GM19438 (cell line): ENCODE results near the gene KRT84.

Experiments used
- ATAC-seq: cut with Tn5 transposase; IDR thresholded peaks from one replicate; pipeline ENCODE4 v1.9.1; 2021; ENCODE audit warnings: low read depth; ENCODE audit not compliant: unreplicated experiment

Gene KRT84

DNA sequence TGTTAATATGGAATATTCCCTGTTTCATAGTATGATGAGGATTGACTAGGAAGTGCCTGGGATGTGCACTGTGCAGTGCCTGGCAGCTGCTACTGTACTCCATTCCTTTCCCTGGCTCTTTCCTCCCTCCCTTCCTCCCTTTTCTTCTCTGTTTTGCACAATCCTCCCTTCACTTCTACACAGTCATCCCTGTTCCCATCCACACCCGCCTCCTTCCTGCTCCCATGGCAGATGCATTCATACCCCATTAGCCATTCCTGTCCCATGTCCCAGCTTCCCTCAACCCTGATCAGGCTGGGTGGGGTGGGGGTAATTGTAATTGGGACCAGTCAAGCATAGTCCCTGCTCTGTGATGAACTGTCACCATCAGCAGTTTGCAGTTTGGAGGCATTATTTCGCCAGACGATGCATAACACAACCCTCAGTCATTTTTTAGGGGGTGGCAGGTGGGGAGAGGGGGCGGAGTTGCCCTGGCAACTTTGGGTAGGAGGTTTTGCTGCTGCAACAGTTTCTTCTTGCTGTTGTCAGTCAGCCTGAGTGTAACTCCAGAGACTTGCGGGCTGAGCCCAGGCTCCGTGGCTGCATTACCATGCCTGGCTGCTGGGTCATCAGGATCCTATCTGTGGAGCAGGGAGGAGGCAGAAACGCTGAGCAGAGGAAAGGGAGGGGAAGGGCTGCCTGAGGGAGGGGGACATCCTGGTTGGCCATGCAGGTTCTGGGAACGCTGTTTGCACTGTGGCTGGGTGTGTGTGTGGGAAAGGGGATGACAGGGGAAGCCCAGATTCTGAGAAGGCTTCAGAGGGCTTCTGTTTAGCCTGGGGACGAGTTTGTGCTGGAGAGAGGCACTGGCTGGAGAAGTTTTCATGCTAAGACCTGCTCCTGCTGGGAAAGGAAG is 4.1 kb upstream of the KRT84 start:
- no peak for ATAC-seq

DNA sequence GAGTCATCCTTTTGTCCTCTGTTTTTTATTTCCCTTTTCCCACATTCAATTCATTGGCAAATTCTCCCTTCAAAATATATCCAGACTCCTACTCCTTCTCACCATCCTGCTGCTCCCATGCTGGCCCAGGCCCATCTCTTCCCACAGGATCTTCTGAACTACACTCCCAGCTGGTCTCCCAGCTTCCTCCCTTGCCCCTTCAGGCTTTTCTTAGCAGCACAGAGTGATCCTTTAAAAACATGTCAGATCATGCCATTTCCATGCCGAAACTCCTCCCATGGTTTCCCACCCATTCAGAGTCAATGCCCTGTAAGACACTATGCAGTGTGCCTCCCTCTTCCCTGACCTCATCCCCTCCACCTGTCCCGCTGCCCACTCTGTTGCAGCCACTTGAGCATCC is 2.4 kb upstream of the KRT84 start:
- no peak for ATAC-seq

- no peak for ATAC-seq
These were observed 2.1 kb downstream of the KRT84 start for GRCh38 chr12:52383331-52383730.

GRCh38 chr12:52382854-52383253 is 2.6 kb downstream of the KRT84 start:
- no peak for ATAC-seq

- ATAC-seq, result no peak
These were observed 4.2 kb downstream of the KRT84 start for GRCh38 chr12:52381206-52381605.

GRCh38 chr12:52380271-52380694 is 5.2 kb downstream of the KRT84 start:
- no peak for ATAC-seq

- no peak for ATAC-seq
These were observed 5.9 kb downstream of the KRT84 start for GRCh38 chr12:52379536-52379935.

DNA sequence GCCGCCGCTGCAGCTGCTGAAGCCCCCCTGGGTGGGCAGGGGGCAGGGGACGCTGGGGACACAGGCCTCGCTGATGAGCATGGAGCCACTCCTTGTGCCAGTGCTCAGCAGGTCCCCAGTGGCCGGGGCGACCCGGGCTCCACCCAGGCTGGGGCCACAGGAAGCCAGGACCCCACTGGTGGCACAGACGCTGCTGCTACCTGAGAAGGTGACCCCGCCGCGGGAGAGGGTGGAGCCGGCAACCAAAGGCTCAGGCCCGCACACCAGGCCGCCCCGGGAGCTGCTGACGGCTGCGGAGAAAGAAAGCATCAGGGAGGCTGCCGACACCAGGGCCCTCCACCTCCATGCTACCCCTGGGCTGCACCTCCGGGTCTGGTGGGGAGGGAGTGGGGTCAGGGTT is 7.4 kb downstream of the KRT84 start:
- no peak for ATAC-seq

- ATAC-seq, result no peak
These were observed 8.2 kb downstream of the KRT84 start for GRCh38 chr12:52377266-52377665.

- no peak for ATAC-seq
These were observed 13.0 kb downstream of the KRT84 start for GRCh38 chr12:52372216-52373154.

DNA sequence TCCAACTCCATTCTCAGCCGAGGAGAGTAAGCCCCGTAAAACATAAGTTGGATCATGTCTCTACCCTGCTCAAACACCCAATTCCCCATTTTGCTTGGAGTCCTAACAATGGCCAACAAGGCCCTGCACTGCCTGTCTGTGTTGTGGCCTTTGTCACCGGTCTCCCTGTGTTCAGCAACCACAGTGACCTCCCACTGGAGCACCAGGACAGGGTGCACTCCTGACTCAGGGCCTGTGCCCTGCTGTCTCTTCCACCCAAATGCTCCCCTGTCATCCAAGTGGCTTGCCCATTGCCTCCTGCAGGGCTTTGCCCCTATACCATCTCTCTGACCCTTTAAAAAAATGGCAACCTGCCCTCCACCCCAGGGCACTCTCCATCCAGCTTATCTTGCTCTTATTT is 13.7 kb downstream of the KRT84 start:
- ATAC-seq, result no peak

DNA sequence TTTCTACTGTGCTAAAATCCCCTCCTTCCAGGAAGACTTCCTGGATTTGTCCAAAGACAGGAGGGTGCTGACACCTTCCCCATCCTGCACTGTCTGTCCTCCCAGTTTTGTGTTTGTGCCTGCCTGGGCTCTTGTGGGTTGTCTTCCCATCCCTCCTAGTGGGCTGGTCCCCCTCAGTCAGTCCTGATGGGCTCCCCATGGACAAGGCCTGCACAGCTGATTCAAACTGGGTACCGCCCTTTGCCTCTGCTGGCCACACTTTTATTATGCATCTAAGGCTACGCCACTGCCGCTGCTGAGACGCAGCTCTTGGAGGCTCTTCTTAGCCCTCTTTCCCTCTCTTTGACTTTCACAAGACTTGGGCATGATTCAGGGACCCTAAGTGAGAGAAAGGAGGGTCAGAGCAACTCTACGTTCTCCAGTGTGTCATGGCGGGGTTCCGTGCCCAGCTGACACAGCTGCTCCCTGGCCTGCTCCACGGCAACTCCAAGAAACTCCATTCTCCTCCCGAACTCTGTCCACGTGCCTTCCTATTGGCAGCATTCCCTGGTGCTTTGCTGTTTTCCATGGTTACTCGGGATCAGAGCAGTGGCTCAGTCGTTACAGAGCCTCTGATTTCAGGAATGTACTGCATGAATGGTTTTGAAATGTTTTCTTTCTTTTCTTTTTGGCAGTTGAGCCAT is 14.4 kb downstream of the KRT84 start:
- ATAC-seq, result no peak

DNA sequence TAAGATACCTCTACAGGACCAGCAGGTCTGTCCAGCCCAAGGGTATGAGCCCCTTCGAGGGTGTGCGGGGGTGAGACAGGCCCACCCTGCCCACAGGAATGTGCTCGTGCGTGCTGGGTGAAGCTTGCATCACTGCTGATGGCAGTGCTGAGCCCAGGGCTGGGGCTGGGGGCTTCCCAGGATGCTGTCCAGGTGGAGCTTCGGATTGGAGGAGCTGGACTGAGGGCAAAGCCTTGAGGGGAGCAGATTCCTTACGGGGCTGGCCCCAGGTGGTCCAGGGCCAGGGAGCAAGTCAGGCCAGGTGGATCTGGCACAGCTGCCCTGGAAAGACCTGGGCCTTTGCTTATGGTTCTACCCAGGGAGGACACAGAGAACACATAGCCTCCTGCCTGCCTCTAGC is 15.6 kb downstream of the KRT84 start:
- ATAC-seq, result no peak

GRCh38 chr12:52369211-52369610 is 16.2 kb downstream of the KRT84 start:
- no peak for ATAC-seq

GRCh38 chr12:52368508-52368907 is 16.9 kb downstream of the KRT84 start:
- no peak for ATAC-seq

GRCh38 chr12:52367876-52368275 is 17.6 kb downstream of the KRT84 start:
- ATAC-seq, result no peak

- ATAC-seq, result no peak
These were observed 18.5 kb downstream of the KRT84 start, which contains the start of gene KRT85 for GRCh38 chr12:52366738-52367485. Gene KRT85 (minus strand): TSS chr12:52367481. CDS start chr12:52367405, 76 bp downstream.

DNA sequence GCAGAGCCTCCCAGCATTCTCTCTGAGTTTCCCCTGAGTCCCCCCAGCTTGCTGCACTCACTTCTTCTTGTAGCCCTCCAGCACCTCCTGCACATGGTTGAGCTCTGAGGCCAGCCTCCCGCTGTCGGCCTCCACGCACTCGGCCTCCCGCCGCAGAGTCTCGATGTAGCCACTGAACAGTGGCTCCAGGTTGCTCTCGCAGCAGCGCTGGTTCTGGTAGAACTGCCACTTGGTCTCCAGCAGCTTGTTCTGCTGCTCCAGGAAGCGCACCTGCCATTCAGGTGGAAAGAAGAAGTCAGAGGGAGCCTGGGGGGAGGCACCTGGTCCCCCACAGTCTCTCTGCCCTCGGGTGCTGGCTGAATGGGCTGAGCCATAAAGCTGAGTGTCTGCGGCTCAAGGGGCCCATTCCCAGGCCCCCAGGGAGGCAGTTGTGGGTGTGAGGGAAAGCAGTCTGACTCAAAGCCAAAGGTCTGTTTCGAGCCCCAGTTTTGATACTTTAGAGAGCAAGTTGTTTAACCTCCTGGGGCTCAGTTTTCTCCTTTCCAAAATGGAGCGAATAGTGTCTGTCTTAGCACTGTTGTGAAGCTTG is 20.5 kb downstream of the KRT84 start:
- no peak for ATAC-seq

- ATAC-seq, result no peak
These were observed 21.4 kb downstream of the KRT84 start for GRCh38 chr12:52364061-52364460.
